Measurements from ENCODE around the gene NANOGP8. TPM values are rescaled to one million over a fixed set of nuclear protein-coding genes. Genes with fewer than 3 reads are reported as not detected.

NANOGP8 gene
- total RNA-seq, 1 donor = 0.81 TPM

GRCh38 chr15:35111861-35112260, 26.8 kb upstream of the NANOGP8 start:
- H3K4me3 ChIP-seq (ENCODE audit: low read depth, low read length) = no peak overlapping the region
- no peak for DNase-seq (ENCODE audit: low read depth)
- no peak for TF ChIP-seq CTCF (IDR thresholded peaks at IDR 0.05; ENCODE audit: insufficient read depth, low read length)

GRCh38 chr15:35108453-35108852, 23.4 kb upstream of the NANOGP8 start:
- DNase-seq (ENCODE audit: low read depth) = no peak
- no peak for TF ChIP-seq CTCF (IDR thresholded peaks at IDR 0.05; ENCODE audit: insufficient read depth, low read length)
- no peak overlapping the region for H3K4me3 ChIP-seq (ENCODE audit: low read depth, low read length)

- no peak for DNase-seq (ENCODE audit: low read depth)
- no peak for TF ChIP-seq CTCF (IDR thresholded peaks at IDR 0.05; ENCODE audit: insufficient read depth, low read length)
- no peak overlapping the region for H3K4me3 ChIP-seq (ENCODE audit: low read depth, low read length)
Measured at GRCh38 chr15:35107561-35107960, 22.5 kb upstream of the NANOGP8 start.

DNA sequence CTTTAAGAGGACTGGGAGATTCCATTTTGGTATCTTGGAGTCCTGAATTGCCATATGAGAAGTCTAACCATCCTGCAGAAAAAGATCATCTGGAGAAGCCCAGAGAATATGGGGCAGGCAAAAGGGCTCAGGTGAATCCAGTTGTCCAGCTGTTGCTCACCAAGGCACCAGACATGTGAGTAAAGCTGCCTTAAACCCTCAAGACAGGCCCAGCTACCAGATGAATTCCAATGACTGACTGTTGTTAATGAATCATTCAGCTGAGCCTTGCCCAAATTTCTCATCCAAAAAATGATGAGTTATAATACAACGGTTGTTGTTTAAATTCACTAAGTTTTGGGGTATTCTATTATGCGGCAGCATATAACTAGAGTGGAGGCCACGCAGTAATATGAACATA, 22.0 kb upstream of the NANOGP8 start:
- no peak overlapping the region for H3K4me3 ChIP-seq (ENCODE audit: low read depth, low read length)
- DNase-seq (ENCODE audit: low read depth) = no peak
- no peak for TF ChIP-seq CTCF (IDR thresholded peaks at IDR 0.05; ENCODE audit: insufficient read depth, low read length)

- no peak for TF ChIP-seq CTCF (IDR thresholded peaks at IDR 0.05; ENCODE audit: insufficient read depth, low read length)
- H3K4me3 ChIP-seq (ENCODE audit: low read depth, low read length) = no peak overlapping the region
- no peak for DNase-seq (ENCODE audit: low read depth)
Measured at GRCh38 chr15:35104526-35105147, 19.5 kb upstream of the NANOGP8 start.

DNA sequence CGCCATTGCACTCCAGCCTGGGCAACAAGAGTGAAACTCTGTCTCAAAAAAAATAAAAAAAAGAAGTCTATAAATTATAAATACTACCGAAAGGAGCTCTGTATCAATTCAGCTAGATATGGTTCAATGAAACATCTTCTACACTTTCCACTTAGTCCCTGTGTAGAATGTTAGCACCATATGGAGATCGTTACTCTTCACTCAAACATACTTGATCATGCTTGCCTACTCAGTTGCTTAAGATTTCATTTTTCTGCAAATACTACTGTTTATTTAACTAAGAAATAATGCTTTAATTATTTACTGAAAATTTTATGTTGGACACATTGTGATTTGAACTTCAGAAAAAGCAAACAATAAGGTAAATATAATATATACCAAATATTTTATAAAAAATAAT, 17.1 kb upstream of the NANOGP8 start:
- DNase-seq (ENCODE audit: low read depth) = no peak

More for the DNA sequence above, 17.1 kb upstream of the NANOGP8 start:
- no peak for TF ChIP-seq CTCF (IDR thresholded peaks at IDR 0.05; ENCODE audit: insufficient read depth, low read length)
- H3K4me3 ChIP-seq (ENCODE audit: low read depth, low read length) = no peak overlapping the region

Data from fibroblast of the aortic adventitia (primary cell).